Hematopoietic multipotent progenitor cell treated with erythropoietin and hydrocortisone succinate and interleukin-3 and kit ligand, for 15 days (in vitro differentiated cells): ENCODE measurements around the gene LEUTX.
"Not testable (repeated sequence)": the region's sequence is repeated elsewhere in the genome, so short reads cannot be mapped to it uniquely, and the experiment has no call there.

Experiments
- DNase-seq: peaks from one replicate; pipeline ENCODE4 v3.0.0-alpha.2; 2015; ENCODE audit warnings: low spot score

The LEUTX gene, protein sequence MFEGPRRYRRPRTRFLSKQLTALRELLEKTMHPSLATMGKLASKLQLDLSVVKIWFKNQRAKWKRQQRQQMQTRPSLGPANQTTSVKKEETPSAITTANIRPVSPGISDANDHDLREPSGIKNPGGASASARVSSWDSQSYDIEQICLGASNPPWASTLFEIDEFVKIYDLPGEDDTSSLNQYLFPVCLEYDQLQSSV

DNA sequence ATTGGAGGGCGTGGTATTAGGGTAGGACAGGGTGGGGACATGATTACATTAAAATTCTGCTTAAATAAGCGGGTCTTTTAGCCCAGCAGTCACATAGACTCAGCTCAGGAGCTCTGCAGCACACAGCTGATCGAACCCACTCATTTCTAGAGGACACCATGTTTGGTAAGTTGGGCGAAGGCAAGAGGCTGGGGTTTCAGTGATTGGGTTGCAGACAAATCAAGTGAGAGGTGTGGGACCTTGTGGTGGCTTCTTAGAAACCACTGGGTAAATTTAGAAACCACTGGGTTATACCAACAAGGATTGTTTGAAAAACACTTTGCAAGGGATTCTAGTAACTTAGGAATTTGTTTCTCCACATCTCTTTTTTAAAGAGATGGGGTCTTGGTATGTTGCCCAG, at the start of gene LEUTX:
Gene LEUTX (plus strand): TSS at position 92 of the 400 bp plus-strand sequence. CDS start 67 bp downstream, at position 159.
- no peak for DNase-seq

DNA sequence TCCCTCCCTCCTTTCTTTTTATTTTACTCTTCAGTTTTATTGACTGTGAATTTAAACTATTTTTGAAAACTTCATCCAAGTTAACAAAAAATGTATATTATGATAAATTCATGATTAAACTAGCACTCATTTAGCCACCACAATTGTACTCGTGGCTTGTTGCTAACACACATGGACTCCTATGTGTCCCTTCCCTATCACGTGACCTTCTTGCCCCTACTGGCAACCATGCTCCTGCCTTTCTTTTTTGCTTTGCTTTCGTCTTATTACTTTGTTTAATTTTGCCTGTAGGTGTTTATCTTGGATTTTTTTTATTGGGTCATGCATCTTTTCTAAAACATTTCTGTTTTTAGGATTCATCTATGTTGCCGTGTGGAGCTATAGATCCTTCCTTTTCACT, 49.1 kb upstream of the LEUTX start:
- no peak for DNase-seq

GRCh38 chr19:39731685-39732084, 47.0 kb upstream of the LEUTX start:
- DNase-seq: no peak

GRCh38 chr19:39733841-39734240, 44.8 kb upstream of the LEUTX start:
- no peak for DNase-seq

DNA sequence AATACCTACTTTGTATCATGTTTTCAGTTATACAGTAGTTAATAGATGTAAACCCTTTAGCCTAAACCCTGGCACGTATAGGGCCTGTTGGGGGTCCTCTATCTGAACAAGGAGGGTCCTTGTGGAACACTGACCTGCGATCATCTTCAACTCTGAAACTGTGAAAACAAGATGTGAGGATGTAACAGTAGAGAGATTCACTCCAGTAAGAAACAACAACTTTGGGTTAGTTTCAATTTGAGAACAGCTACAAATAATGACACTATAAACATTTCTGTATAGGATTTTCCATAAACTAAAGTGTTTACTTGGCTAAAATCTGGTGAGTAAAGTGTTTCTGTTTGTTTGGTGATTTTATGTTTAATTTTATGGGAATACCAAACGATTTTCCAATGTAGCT, 43.0 kb upstream of the LEUTX start:
- DNase-seq: no peak

DNA sequence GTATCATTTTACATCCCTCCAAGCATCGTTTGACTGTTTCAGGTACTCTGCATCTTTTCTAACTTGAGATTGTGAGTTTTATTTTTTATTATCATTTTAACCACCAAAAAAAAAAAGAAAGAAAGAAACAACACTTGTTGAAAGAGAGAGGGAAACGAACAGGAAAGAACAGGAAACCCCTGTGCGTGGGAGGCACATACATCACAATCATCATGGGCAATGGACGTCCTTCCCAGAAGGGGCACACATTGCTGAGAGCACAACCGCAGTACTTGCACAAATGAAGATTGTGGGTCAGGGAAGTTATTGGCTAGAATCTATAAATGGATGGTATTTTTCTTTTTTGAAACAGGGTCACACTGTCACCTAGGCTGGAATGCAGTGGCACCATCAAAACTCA, 42.6 kb upstream of the LEUTX start:
- DNase-seq: no peak

- no peak for DNase-seq
Measured at GRCh38 chr19:39737351-39737750, 41.3 kb upstream of the LEUTX start.

DNA sequence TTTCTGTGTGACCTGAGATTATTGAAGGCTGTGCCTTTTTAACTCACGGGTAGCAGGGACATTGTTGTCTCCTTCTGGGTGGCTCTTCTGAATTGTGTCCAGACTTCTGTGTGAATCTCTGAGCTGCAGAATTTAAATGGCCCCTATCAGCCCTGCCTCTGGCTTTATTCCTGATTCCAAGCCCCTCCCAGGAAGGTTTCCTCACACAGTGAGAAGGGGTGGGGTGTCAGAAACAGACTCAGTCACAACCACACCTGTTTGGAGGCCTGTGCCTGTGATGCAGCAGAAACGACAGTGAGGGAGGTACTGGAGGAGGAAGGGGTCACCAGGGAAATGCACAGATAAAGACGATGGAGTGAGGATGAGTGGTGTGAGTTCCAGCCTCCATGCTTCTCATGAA, 40.8 kb upstream of the LEUTX start, which contains the start of gene CLC:
Gene CLC (minus strand): TSS at position 139 of the 400 bp plus-strand sequence. CDS start 77 bp downstream, at position 62.
- no peak for DNase-seq

DNA sequence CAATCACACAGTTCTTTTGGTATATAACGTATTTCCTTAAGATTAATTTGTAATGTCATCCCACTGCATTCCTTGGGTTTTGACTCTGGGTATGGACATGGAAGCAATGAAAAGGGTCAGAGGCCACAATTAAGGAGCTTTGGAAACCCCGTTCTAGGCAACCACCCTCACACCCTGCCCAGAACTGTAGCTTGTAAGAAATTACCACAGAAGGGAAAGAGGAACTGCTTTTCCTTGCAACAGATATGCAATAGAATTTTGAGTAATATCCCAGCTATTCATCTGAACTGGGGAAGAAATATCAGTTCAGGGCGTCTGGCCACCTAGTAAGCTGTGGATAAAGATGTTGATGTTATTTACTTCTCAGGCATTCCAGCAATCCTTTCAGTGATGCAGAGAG, 39.8 kb upstream of the LEUTX start:
- DNase-seq: no peak

- no peak for DNase-seq
Measured at GRCh38 chr19:39740395-39740794, 38.3 kb upstream of the LEUTX start.

DNA sequence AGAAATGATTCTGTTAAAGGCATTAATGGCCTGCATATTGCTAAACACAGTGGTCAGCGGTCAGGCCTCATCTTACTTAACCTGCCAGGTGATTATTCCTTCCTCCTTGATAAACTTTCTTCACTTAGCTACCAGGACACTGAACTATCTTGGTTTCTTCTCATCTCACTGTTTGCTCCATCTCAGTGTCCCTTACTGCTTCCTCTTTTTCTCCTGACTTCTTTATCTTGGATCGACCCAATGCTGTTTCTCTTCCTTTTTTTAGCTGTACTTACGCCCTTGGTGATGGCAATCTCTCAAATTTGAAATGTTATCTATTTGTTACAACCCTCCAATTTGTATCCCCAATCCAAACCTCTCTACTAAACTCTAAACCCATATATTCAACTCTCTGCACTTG, 33.0 kb upstream of the LEUTX start:
- DNase-seq: no peak

DNA sequence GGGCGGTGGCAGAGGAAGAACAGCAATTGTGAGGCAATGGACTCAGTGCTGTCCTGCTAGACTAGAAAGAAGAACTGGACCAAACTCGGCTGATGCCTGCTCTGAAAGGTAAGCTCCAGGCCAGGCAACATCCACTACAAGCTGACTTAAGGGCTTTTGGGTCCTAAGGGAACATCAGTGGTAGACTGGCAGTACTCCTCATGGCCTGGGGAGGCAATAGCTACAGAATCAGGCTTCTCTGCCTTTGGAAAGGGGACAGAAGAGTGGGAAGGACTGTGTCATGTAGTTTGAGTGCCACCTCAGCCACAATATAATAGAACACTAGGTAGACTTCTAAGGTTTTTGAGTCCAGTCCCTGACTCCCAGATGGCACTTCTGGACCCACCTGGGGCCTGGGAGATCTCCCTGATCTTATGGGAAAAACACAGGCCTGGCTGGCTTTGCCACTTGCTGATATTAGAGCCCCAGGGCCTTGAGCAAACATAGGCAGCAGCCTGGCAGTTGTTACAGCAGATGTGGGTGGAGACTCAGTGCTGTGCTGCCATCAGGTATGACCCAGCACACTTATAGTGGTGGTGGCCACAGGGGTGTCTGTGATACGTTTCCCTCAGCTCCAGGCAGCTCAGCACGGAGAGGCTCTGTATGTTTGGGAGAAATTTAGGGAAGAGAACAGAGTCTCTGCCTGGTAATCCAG, 31.7 kb upstream of the LEUTX start:
- DNase-seq: no peak

DNA sequence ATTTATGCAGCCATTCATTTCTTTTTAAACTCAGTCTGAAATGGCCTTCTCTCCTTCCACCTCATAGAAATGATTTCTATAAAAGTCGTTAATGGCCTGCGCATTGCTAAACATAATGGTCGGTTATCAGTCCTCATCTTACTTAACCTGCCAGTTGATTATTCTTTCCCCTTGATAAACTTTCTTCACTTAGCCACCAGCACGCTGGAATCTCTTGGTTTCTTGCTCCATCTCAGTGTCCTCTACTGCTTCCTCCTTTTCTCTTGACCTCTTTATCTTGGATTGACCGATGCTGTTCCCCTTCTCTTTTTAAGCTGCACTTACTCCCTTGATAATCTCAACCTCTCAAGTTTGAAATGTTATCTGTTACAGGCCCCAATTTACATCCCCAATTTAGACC, 28.7 kb upstream of the LEUTX start:
- no peak for DNase-seq

GRCh38 chr19:39752390-39752789, 26.3 kb upstream of the LEUTX start:
- DNase-seq: no peak

DNA sequence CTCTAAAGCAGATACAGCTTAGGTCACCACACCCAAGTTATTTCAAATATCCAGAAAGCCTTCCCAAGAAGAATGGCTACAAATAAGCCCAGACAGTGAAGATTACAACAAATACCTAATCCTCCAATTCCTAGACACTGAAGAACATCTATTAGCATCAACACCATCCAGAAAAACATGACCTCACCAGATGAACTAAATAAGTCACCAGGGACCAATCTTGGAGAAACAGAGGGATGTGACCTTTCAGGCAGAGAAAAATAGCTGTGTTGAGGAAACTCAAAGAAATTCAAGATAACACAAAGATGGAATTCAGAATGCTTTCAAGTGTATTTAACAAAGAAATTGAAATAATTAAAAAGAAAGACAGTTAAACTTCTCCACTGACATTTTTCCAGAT, 25.9 kb upstream of the LEUTX start:
- DNase-seq: no peak

GRCh38 chr19:39754544-39754943, 24.1 kb upstream of the LEUTX start:
- DNase-seq: no peak

- DNase-seq: no peak
Measured at GRCh38 chr19:39754971-39755370, 23.7 kb upstream of the LEUTX start.

DNA sequence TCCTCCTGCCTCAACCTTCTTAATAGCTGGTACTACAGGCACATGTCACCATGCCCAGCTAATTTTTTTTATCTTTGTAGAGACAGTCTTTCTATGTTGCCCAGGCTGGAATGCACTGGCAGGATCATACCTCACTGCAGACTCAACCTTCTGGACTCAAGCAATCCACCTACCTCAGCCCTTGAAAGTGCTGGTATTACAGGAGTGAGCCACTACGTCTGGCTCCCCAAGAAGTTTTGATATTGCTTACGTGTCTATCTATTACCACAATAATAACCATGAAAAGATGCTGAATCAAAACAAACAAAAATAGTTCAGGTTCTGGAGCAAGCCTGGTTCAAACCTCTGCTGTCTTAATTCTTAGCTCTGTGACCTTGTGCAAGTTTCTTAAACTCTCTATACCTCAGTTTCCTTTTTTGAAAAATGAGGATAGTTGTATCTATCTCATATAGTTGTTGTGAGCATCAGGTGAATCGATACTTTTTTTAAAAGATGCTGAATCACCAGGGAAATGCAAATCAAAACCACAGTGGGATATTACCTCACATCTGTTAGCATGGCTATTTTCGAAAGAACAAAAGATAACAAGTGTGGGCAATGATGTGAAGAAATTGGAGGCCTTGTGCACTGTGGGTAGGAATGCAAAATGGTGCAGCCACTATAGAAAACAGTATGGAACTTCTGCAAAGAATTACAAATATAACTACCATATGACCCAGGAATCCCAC, 19.0 kb upstream of the LEUTX start:
- no peak for DNase-seq

DNA sequence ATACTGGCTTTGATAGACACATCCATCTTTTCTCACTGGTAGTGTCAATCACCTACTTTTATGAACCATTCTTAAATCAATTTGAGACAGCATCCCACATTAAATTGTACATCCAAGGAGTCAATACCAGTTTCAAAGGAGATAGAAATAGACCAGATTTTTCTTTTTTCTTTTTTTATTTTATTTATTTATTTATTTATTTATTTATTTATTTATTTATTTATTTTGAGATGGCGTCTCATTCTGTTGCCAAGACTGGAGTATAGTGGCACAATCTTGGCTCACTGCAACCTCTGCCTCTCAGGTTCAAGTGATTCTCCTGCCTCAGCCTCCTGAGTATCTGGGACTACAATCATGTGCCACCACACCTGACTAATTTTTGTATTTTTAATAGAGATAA, 16.8 kb upstream of the LEUTX start:
- DNase-seq: not testable (repeated sequence)

DNA sequence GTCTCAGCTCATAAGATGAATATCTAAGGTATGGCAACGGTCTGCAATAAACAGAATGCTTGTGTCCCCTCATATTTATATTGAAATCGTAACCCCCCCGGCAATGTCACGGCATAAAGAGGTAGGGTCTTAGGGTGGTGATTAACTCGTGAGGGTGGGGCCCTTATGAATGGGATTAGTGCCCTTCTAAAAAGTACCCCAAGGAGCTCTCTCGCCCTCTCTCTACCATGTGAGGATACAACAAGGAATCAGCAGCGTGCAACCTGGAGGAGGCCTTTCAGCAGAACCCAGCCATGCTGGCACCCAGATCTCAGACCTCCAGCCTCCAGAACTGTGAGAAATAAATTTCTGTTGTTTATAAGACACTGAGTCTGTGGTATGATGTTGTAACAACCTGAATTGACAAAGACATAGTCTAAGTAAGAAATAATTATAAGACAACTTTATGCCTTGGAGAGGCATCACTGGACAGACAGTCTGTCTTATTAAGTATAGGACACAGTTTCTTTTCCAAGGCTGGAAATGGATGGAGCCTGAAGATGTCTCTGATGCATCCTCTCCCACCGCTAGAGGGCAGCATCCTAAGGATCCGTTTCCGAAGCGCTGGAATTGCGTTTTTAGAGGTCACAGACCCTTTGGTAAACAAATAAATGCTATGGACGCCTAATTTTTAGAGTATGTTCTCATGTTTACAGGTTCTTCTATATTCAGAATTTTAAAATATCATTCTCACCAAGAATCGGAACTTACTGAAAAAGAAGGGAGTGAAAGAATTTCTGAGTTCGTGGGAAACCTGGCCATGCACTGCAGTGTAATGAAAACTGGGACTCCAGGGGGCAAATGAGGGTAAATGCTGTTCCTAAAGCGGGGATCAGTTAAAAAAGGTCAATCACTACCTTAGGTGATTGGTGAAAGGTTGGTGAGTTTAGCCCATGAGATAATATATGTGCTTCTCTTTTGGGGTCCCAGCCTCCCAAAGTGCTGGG, 13.3 kb upstream of the LEUTX start:
- DNase-seq: peak; percentile 62

GRCh38 chr19:39768334-39768733, 10.3 kb upstream of the LEUTX start:
- DNase-seq: no peak

GRCh38 chr19:39768786-39769185, 9.9 kb upstream of the LEUTX start:
- DNase-seq: no peak
